Endothelial cell of umbilical vein (primary cell): ENCODE data around the gene PTPN3.

Experiments used
- CTCF ChIP-seq, 2 donors: IDR thresholded peaks; 1 replicate in 1 of 2; 2 replicates in 1 of 2; pipeline ENCODE4 v1.5.1; 2011; ENCODE audit warnings: low read length in 2 of 2, mild to moderate bottlenecking in 2 of 2, moderate library complexity in 2 of 2, control low read depth in 1 of 2, inconsistent platforms in 1 of 2, low read depth in 1 of 2; ENCODE audit not compliant: insufficient read depth in 1 of 2; ENCODE audit errors: extremely low read depth in 1 of 2
- POLR2A ChIP-seq: IDR thresholded peaks from 2 replicates; pipeline ENCODE4 v1.6.1; 2012; ENCODE audit warnings: low read depth, mild to moderate bottlenecking, control low read depth, low read length

- TF ChIP-seq CTCF (IDR thresholded peaks at IDR 0.05; ENCODE audit: extremely low read depth in 1 of 2, insufficient read depth in 1 of 2, low read depth in 1 of 2, low read length in 2 of 2) = no peak
- no peak for TF ChIP-seq POLR2A
Measured at GRCh38 chr9:109454041-109454440, 44.1 kb downstream of the PTPN3 start.
